ENCODE results near the gene RNASE7.

The RNASE7 gene

DNA sequence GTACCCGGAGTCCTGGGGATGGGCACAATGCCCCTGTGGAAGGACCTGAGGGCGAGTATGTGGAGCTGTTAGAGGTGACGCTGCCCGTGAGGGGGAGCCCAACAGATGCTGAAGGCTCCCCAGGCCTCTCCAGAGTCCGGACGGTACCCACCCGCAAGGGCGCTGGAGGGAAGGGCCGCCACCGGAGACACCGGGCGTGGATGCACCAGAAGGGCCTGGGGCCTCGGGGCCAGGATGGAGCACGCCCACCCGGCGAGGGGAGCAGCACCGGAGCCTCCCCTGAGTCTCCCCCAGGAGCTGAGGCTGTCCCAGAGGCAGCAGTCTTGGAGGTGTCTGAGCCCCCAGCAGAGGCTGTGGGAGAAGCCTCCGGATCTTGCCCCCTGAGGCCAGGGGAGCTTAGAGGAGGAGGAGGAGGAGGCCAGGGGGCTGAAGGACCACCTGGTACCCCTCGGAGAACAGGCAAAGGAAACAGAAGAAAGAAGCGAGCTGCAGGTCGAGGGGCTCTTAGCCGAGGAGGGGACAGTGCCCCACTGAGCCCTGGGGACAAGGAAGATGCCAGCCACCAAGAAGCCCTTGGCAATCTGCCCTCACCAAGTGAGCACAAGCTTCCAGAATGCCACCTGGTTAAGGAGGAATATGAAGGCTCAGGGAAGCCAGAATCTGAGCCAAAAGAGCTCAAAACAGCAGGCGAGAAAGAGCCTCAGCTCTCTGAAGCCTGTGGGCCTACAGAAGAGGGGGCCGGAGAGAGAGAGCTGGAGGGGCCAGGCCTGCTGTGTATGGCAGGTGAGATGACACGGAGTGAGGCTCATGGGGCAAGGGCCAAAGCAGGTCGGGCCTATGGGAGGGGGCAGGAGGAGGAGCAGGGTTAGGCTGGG, 32.5 kb downstream of the RNASE7 start:
- no peak overlapping the region for H3K27ac ChIP-seq (ENCODE audit: insufficient read depth, low read depth, low read length, poor library complexity, severe bottlenecking)
- H3K4me1 ChIP-seq (ENCODE audit: control insufficient read depth, insufficient read depth, low read length) = peaks cover 3% of the 10 kb centered on the region
- peaks cover 30% of the 10 kb centered on the region for H3K36me3 ChIP-seq (ENCODE audit: control insufficient read depth, insufficient read depth, low read length)
- H3K4me3 ChIP-seq (ENCODE audit: insufficient read depth, low read depth, low read length) = no peak overlapping the region
- 94 to 95% methylated on average over 26 of the region's 26 CpGs for WGBS, 2 experiments
- H3K27me3 ChIP-seq (ENCODE audit: control insufficient read depth, insufficient read depth, low read length, poor library complexity, severe bottlenecking) = no peaks in the 10 kb centered on the region
- no peaks in the 10 kb centered on the region for H3K9me3 ChIP-seq (ENCODE audit: control insufficient read depth, low read length)

DNA sequence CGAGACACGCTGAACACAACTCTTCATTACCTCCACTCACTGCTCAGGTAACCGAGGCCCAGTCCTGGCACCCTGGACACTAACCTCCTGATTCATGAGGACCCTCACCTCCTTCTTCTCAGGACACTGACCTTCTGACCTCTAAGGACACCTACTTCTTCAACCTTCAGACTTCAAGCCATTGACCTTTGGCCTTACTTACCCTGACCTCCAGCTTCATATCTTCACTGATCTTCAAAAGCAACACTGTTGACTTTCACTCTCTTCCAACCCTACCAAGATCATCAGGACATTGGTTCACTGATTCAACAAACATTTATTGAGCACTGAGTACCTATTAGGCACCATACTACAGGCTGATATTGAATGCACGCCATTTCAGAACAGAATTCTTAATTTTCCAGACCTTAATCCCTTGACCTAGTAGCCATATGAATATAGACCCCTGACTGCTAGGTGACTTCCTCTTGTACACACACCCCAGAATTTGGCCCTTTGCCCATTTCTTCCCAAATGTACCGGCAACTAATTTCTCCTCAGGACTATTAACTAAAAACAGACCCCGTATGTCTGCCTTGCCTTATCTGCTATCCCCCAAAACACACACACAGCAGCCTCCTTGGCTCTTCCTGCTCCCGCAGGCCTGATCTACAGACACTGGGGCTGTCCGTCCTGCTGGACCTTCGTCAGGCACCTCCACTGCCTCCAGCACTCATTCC, 33.7 kb downstream of the RNASE7 start:
- peaks cover 33% of the 10 kb centered on the region for H3K36me3 ChIP-seq (ENCODE audit: control insufficient read depth, insufficient read depth, low read length)
- H3K4me1 ChIP-seq (ENCODE audit: control insufficient read depth, insufficient read depth, low read length) = peaks cover 3% of the 10 kb centered on the region
- H3K4me3 ChIP-seq (ENCODE audit: insufficient read depth, low read depth, low read length) = no peak overlapping the region
- H3K9me3 ChIP-seq (ENCODE audit: control insufficient read depth, low read length) = no peaks in the 10 kb centered on the region
- no peaks in the 10 kb centered on the region for H3K27me3 ChIP-seq (ENCODE audit: control insufficient read depth, insufficient read depth, low read length, poor library complexity, severe bottlenecking)
- 93% methylated on average over 9 of the region's 9 CpGs for WGBS, 2 experiments
- no peak overlapping the region for H3K27ac ChIP-seq (ENCODE audit: insufficient read depth, low read depth, low read length, poor library complexity, severe bottlenecking)

DNA sequence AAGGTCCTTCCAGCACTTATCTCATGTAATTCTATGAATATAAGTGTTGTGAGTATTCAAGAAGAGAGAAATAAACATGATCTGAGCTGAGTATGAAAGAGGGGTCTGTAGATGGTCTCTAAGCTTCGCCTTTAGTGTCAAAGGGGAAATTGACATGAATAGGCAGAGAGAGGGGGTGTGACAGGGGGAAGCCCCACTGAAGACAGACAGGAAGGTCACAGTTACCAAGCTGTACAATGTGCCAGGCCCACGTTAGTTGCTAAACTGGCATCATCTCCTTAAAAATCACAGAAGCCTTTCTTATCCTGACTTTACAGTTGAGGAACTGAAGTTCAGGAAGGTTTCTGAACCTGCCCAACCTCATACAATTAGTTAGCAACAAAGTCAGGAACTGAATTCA, 35.5 kb downstream of the RNASE7 start:
- no peaks in the 10 kb centered on the region for H3K4me1 ChIP-seq (ENCODE audit: control insufficient read depth, insufficient read depth, low read length)
- WGBS, 2 experiments = 94% methylated on average over 2 of the region's 2 CpGs
- no peak overlapping the region for H3K27ac ChIP-seq (ENCODE audit: insufficient read depth, low read depth, low read length, poor library complexity, severe bottlenecking)
- H3K4me3 ChIP-seq (ENCODE audit: insufficient read depth, low read depth, low read length) = no peak overlapping the region
- H3K27me3 ChIP-seq (ENCODE audit: control insufficient read depth, insufficient read depth, low read length, poor library complexity, severe bottlenecking) = no peaks in the 10 kb centered on the region
- peaks cover 50% of the 10 kb centered on the region for H3K36me3 ChIP-seq (ENCODE audit: control insufficient read depth, insufficient read depth, low read length)
- H3K9me3 ChIP-seq (ENCODE audit: control insufficient read depth, low read length) = no peaks in the 10 kb centered on the region

DNA sequence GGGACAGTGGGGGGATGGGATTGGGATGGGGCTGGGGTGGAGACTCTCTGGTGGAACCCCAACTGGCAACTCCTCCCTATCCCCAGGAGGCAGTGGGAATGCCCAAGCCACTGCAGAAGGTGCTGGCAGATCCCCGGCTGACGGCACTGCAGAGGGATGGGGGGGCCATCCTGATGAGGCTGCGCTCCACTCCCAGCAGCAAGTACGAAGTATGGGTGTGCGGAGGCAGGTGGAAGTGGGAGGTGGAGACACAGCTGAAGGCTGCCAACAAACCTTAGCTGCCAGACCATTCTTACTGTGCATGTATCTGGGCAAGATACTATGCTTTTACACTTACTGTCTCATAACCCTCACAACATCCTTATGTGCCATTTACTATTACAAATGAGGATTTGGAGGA, 36.1 kb downstream of the RNASE7 start:
- Histone ChIP-seq H3K36me3 (ENCODE audit: control insufficient read depth, insufficient read depth, low read length) (peaks cover 51% of the 10 kb centered on the region), H3K9me3 (ENCODE audit: control insufficient read depth, low read length) (no peaks in the 10 kb centered on the region), H3K4me3 (ENCODE audit: insufficient read depth, low read depth, low read length) (no peak overlapping the region), H3K27me3 (ENCODE audit: control insufficient read depth, insufficient read depth, low read length, poor library complexity, severe bottlenecking) (no peaks in the 10 kb centered on the region), H3K4me1 (ENCODE audit: control insufficient read depth, insufficient read depth, low read length) (no peaks in the 10 kb centered on the region), H3K27ac (ENCODE audit: insufficient read depth, low read depth, low read length, poor library complexity, severe bottlenecking) (no peak overlapping the region)
- 91 to 92% methylated on average over 5 of the region's 5 CpGs for WGBS, 2 experiments

DNA sequence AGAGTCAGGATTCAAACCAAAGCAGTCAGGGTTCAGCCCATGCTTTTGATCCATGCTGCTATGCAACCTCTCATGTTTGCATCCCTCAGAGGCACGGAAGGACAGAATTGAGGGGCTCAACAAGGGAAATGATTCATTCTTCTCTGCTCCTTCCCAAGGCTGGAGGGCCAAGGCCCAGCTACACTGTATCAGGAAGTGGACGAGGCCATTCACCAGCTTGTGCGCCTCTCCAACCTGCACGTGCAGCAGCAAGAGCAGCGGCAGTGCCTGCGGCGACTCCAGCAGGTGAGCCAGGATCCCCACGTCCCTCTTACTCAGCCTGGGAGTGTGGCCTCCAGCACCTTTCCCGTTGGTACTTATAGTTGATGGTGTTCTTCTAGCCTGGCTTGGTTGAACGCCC, 36.6 kb downstream of the RNASE7 start:
- H3K27me3 ChIP-seq (ENCODE audit: control insufficient read depth, insufficient read depth, low read length, poor library complexity, severe bottlenecking) = no peaks in the 10 kb centered on the region
- H3K4me3 ChIP-seq (ENCODE audit: insufficient read depth, low read depth, low read length) = no peak overlapping the region
- H3K27ac ChIP-seq (ENCODE audit: insufficient read depth, low read depth, low read length, poor library complexity, severe bottlenecking) = no peak overlapping the region
- 95% methylated on average over 10 of the region's 10 CpGs for WGBS, 2 experiments
- no peaks in the 10 kb centered on the region for H3K4me1 ChIP-seq (ENCODE audit: control insufficient read depth, insufficient read depth, low read length)
- peaks cover 47% of the 10 kb centered on the region for H3K36me3 ChIP-seq (ENCODE audit: control insufficient read depth, insufficient read depth, low read length)
- no peaks in the 10 kb centered on the region for H3K9me3 ChIP-seq (ENCODE audit: control insufficient read depth, low read length)

DNA sequence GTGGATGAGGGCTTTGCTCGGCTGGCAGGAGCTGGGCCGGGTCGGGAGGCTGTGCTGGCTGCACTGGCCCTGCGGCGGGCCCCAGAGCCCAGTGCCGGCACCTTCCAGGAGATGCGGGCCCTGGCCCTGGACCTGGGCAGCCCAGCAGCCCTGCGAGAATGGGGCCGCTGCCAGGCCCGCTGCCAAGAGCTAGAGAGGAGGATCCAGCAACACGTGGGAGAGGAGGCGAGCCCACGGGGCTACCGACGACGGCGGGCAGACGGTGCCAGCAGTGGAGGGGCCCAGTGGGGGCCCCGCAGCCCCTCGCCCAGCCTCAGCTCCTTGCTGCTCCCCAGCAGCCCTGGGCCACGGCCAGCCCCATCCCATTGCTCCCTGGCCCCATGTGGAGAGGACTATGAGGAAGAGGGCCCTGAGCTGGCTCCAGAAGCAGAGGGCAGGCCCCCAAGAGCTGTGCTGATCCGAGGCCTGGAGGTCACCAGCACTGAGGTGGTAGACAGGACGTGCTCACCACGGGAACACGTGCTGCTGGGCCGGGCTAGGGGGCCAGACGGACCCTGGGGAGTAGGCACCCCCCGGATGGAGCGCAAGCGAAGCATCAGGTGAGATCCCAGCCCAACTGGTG, 39.5 kb downstream of the RNASE7 start:
- H3K36me3 ChIP-seq (ENCODE audit: control insufficient read depth, insufficient read depth, low read length) = peaks cover 29% of the 10 kb centered on the region
- 92 to 93% methylated on average over 30 of the region's 30 CpGs for WGBS, 2 experiments

DNA sequence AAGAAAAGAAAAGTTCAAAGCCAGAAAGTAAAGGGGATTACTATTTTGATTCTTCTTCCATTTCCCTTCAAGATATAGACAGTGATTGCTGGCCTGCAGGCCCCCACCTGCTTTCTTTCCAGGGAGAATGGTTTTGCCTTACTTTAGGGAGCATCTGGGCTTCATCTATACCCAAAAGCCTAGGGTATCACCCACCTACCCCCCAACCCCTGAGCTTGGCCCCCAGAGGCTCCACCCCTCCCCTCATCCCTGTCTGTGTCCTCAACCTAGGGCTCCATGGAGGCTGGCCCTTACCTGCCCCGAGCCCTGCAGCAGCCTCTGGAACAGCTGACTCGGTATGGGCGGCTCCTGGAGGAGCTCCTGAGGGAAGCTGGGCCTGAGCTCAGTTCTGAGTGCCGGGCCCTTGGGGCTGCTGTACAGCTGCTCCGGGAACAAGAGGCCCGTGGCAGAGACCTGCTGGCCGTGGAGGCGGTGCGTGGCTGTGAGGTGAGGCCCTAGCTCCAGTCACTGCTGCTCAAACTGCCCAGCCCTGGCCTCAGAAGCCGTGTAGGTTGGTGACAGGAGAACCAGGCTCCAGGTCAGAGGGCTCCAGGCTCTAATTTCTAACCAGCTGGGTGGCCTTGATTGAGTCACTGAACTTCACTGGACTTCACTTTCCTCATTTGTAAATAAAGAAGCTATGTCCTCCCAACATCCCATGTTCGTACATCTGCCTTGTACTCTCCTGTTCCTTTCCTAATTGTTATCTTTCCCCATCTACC, 41.6 kb downstream of the RNASE7 start:
- H3K4me1 ChIP-seq (ENCODE audit: control insufficient read depth, insufficient read depth, low read length) = peaks cover 8% of the 10 kb centered on the region
- H3K27me3 ChIP-seq (ENCODE audit: control insufficient read depth, insufficient read depth, low read length, poor library complexity, severe bottlenecking) = no peaks in the 10 kb centered on the region
- H3K4me3 ChIP-seq (ENCODE audit: insufficient read depth, low read depth, low read length) = no peak overlapping the region
- H3K9me3 ChIP-seq (ENCODE audit: control insufficient read depth, low read length) = no peaks in the 10 kb centered on the region
- H3K36me3 ChIP-seq (ENCODE audit: control insufficient read depth, insufficient read depth, low read length) = peaks cover 28% of the 10 kb centered on the region
- H3K27ac ChIP-seq (ENCODE audit: insufficient read depth, low read depth, low read length, poor library complexity, severe bottlenecking) = no peak overlapping the region
- 94 to 96% methylated on average over 11 of the region's 11 CpGs for WGBS, 2 experiments

More for the DNA sequence above, 39.5 kb downstream of the RNASE7 start:
- H3K27ac ChIP-seq (ENCODE audit: insufficient read depth, low read depth, low read length, poor library complexity, severe bottlenecking) = no peak overlapping the region
- no peaks in the 10 kb centered on the region for H3K27me3 ChIP-seq (ENCODE audit: control insufficient read depth, insufficient read depth, low read length, poor library complexity, severe bottlenecking)
- no peak overlapping the region for H3K4me3 ChIP-seq (ENCODE audit: insufficient read depth, low read depth, low read length)
- no peaks in the 10 kb centered on the region for H3K9me3 ChIP-seq (ENCODE audit: control insufficient read depth, low read length)
- H3K4me1 ChIP-seq (ENCODE audit: control insufficient read depth, insufficient read depth, low read length) = peaks cover under 1% of the 10 kb centered on the region

DNA sequence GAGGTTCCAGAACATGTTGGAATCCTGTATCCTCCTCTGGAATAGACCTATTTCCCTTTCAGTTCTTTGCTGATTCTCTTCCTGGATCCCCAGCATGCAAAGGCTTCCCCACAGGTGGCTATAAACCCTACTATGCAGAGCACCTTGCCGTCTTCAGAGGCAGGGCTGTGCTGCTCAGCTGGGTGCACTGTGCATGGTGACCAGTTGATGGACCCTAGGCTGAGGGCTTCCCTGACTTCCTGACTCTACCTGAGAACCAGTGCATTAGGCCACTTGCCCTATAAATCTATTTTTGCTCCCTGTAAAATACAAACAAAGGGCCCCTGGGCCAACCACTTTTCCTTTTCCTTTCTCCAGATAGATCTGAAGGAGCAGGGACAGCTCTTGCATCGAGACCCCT, 42.2 kb downstream of the RNASE7 start:
- H3K4me3 ChIP-seq (ENCODE audit: insufficient read depth, low read depth, low read length) = no peak overlapping the region
- H3K27ac ChIP-seq (ENCODE audit: insufficient read depth, low read depth, low read length, poor library complexity, severe bottlenecking) = no peak overlapping the region

DNA sequence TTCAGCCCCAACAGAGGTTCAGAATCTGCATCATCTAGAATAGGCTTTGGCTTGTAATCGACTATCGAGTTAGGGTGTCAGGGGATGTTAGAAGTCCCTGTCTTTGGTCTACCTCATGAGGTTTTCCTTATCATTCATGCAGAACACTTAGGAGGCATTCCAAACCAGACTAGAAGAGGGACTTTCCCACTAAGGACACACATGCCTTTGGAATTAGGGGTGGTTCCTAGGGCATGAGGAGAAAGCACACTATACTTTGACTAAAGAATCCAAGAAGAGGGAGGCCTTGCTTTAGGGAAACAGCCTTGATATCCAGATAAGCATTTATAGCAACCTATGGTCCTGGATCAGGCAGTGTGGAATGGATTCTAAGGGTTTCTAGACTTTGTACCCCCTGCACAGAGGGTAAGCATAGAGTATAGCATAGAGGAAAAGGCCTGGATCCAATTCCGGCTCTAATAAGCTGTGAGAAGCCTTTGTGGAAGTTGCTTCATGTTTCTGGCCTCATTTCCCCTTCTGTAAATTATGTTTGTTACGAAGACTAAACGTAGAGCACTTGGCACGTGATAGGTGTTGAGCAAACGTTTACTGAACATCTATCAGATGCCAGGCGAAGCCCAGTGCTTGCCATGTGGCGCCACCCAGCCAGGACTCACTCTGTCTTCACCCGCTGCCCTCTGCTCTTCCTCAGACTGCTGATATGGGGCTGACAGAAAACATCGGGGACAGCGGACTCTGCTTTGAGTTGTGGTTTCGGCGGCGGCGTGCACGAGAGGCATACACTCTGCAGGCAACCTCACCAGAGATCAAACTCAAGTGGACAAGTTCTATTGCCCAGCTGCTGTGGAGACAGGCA, 43.1 kb downstream of the RNASE7 start:
- Histone ChIP-seq H3K27me3 (ENCODE audit: control insufficient read depth, insufficient read depth, low read length, poor library complexity, severe bottlenecking) (no peaks in the 10 kb centered on the region), H3K4me3 (ENCODE audit: insufficient read depth, low read depth, low read length) (no peak overlapping the region), H3K9me3 (ENCODE audit: control insufficient read depth, low read length) (no peaks in the 10 kb centered on the region), H3K36me3 (ENCODE audit: control insufficient read depth, insufficient read depth, low read length) (peaks cover 35% of the 10 kb centered on the region), H3K27ac (ENCODE audit: insufficient read depth, low read depth, low read length, poor library complexity, severe bottlenecking) (no peak overlapping the region), H3K4me1 (ENCODE audit: control insufficient read depth, insufficient read depth, low read length) (peaks cover 8% of the 10 kb centered on the region)
- WGBS, 2 experiments = 96 to 97% methylated on average over 17 of the region's 17 CpGs

More for the DNA sequence above, 42.2 kb downstream of the RNASE7 start:
- no peaks in the 10 kb centered on the region for H3K27me3 ChIP-seq (ENCODE audit: control insufficient read depth, insufficient read depth, low read length, poor library complexity, severe bottlenecking)
- no peaks in the 10 kb centered on the region for H3K9me3 ChIP-seq (ENCODE audit: control insufficient read depth, low read length)
- H3K36me3 ChIP-seq (ENCODE audit: control insufficient read depth, insufficient read depth, low read length) = peaks cover 33% of the 10 kb centered on the region
- WGBS, 2 experiments = 92 to 95% methylated on average over 2 of the region's 2 CpGs
- H3K4me1 ChIP-seq (ENCODE audit: control insufficient read depth, insufficient read depth, low read length) = peaks cover 8% of the 10 kb centered on the region
